ENCODE measurements around the gene ZFP1.

The ZFP1 gene

DNA sequence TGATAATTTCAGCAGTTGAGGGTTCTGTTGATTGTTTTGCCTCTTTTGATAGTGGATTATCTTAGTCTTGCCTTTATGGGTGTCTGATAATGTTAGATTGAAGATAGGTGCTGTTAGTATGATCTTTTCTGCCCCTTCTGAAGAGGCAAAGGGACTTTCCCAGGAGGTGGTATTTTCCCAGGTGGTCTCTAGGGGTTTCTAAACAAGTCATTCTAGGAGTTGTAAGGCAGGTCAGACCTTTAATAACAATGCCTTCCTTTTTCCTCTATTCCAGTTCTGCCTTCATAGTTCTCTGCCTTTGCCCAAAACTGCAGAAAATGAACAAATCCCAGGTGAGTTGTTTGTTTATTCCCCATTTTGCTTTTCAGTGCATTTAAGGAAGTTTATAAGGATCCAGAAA, 4.3 kb downstream of the ZFP1 start:
- DNase-seq (ENCODE audit: low read depth in 2 of 2), result no peak

DNA sequence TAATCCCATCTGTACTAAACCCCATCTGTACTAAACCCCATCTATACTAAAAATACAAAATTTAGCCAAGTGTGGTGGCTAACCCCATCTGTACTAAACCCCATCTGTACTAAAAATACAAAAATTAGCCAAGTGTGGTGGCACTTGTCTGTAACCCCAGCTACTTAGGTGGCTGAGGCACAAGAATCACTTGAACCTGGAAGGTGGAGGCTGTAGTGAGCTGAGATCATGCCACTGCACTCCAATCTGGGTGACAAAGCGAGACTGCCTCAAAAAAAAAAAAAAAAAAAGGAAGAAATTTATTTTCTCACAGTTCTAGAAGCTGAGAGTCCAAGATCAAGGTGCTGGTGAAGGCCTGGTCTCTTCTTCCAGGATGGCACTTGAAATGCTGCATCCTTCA, 12.1 kb downstream of the ZFP1 start:
- DNase-seq (ENCODE audit: low read depth in 2 of 2), result no peak

DNA sequence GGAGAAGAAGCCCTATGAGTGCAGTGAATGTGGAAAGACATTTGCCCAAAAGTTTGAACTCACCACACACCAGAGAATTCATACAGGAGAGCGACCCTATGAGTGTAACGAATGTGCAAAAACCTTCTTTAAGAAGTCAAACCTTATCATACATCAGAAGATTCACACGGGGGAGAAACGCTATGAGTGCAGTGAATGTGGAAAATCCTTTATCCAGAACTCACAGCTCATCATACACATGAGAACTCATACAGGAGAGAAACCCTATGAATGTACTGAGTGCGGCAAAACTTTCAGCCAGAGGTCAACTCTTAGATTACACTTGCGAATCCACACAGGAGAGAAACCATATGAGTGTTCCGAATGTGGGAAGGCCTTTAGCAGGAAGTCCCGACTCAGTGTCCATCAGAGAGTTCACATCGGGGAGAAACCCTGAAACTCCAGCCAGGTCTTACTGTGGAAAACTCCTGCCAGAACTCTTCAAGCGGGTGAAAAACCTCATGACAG, 21.6 kb downstream of the ZFP1 start:
- no peak for DNase-seq (ENCODE audit: low read depth in 2 of 2)

DNA sequence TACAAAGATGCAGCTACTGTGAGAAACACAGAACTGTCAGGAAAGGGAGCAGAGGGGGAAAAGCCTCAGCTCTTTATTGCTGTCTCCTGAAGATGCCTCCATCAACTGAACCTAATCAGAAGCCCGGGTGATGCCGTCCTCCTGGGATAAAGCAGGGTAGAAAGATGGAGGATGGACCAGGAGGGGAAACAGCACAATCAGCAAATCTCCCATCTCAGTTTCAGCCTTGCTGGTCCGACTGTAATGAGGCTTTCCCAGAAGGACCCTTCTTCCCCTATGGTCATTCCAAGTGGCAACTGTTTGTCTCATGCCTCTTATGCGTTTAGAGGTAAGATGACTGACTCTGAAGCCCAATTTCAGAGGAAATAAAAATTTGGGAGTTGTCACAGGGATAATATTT, 24.3 kb downstream of the ZFP1 start:
- no peak for DNase-seq (ENCODE audit: low read depth in 2 of 2)

DNA sequence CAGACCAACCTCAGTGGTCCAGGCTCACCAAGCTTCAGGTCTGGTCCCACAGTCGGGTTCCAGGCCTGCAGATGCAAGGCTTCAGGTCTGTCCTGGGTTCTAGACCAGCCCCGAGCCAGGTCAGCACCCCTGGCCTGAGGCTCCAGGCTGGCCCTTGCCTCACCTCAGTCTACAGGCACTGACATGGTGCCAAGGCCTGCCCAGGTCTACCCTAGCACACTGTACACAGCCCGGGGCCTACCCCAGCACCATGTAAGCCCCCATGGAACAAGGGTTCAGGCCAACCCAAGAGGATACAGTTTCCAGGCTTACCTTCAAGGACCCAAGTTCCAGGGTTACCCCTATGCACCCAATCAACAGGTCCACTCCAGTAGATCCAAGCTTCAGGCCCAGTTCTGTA, 26.8 kb downstream of the ZFP1 start:
- no peak for DNase-seq (ENCODE audit: low read depth in 2 of 2)

DNA sequence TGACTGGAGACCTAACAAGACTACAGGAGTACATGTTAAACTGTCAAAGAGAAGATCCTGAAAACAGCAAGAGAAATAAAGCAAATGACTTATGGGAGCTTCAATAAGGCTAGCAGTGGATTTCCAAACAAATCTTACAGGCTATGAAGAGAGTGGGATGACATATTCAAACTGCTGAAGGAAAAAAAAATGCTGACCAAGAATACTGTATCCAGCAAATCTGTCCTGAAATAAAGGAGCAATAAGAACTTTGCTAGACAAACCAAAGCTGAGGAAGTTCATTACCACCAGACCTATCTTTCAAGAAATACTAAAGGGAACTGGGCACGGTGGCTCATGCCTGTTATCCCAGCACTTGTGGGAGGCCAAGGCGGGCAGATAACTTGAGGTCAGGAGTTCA, 28.6 kb downstream of the ZFP1 start:
- DNase-seq (ENCODE audit: low read depth in 2 of 2), result no peak

DNA sequence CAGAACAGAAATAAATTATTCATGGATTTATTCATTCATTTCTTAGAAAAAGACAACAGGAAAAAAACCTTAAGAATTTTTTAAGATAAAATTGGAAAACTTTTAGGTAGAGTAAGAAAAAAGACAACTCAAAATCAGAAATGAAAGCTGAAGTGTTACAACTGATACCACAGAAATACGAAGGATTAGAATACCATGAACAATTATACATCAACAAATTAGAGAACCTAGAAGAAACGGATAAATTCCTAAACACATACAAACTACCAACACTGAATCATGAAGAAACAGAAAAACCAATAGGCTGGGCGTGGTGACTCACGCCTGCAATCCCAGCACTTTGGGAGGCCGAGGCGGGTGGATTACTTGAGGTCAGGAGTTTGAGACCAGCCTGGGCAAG, 30.9 kb downstream of the ZFP1 start:
- no peak for DNase-seq (ENCODE audit: low read depth in 2 of 2)

DNA sequence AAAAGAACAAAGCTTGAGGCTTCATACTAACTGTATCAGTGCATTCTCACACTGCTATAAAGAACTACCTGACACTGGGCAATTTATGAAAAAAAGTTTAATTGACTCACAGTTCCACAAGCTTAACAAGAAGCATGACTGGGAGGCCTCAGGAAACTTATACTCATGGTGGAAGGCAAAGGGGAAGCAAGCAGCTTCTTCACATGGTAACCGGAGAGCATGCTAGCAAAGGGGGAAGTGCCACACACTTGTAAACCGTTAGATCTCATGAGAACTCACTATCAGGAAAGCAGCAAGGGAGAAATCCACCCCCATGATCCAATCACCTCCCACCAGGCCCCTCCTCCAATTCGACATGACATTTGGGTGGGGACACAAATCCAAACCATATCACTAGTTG, 33.3 kb downstream of the ZFP1 start:
- DNase-seq (ENCODE audit: low read depth in 2 of 2), result no peak

DNA sequence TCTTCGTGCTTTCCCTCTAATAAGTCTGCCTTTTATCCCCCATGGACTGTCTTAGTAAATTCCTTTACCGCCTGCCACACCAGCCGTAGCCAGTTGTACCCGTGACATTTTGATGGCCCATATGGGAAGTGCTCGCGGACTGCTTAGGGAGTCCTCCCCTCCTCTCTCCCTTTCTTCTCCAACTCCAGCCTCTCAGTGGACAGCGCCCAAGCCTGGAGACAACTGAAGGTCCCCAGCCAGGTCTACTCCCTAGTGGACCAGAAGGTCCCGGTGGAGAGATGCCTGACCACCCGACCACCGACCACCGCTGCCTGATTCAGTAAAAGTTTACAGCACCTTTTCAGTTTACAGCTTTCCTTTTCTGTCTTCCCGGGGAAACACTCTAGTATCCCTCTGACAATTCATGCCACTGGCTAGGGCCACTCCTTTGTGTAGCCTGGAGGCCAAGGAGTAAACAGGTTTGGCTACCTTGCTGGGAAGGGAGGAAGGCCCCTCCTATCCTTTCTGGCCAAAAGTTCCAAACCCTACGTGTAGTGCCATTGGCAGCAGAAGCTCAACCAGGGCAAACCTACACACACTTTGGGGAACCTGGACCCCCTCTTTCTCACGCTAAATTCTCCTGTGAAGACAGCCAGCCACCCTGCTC, 40.6 kb downstream of the ZFP1 start:
- DNase-seq (ENCODE audit: low read depth in 2 of 2), result no peak

DNA sequence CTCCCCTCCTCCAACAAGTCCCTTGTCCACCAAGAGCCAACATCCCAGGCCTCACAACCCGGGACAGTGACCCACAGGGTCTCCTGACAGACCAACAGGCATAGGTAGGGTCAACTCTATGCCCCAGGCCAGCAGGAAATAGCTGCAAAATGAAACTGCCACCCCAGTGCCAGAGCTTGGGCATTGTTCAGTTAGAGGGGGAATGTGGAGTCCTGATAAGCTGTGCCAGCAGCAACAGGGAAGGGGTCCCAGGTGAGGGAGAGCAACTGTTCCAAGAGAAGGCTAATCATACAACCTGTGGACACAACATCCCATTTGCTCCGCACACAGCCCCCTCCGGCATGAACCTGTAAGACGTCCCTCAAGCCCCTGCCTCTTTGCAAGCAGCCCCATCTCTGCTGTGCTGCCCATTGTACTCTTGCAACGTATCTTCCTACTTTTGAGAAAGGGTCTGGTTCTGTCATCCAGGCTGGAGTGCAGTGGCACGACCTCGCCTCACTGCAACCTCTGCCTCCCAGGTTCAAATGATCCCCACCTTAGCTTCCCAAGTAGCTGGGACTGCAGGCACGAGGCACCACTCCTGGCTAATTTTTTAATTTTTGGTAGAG, 41.4 kb downstream of the ZFP1 start:
- DNase-seq (ENCODE audit: low read depth in 2 of 2), result no peak

DNA sequence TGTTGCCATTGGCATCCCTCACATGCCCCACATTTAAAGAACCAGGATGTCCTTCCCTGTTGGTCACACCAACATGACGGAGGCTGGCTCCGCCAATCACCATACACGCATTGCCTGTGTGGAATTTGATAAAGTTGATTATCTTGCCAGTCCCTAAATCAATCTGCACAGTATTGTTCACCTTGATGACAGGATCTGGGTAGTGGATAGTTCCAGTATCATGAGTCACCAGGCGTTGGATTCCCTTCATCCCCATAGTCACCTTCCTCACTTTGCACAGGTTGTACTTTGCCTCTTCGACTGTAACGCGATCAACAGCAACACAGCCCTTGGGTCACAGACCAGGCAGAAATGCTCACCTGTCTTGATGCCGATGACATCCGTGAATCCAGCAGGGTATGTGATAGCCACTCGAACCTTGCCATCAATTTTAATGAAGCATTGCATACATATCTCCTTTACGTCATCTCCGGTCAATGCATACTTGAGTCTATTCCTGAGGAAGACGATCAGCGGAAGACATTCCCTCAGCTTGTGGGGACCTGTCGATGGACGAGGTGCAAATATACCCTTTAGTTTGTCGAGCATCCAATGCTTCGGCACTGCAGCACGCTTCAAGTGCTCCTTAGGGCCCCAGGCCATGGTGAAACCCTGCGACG, 44.4 kb downstream of the ZFP1 start:
- no peak for DNase-seq (ENCODE audit: low read depth in 2 of 2)

DNA sequence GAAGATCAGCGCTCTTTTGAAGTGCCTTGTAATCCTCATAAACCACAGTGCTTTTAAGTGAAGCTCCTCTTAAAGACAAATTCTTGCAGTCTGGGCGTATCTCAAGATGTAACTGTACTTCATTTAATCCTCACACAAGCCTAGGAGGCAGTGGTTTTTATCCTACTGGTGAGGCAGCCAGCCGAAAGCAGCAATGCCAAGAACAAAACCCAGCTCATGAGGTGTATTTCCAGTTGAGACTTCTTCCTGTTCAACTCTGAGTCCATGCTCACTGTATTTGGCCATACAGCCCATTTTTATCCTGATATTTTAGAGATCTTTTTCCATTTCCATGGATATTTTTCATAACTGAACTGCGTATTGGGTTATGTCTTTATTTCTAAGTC, 44.9 kb downstream of the ZFP1 start:
- no peak for DNase-seq (ENCODE audit: low read depth in 2 of 2)

DNA sequence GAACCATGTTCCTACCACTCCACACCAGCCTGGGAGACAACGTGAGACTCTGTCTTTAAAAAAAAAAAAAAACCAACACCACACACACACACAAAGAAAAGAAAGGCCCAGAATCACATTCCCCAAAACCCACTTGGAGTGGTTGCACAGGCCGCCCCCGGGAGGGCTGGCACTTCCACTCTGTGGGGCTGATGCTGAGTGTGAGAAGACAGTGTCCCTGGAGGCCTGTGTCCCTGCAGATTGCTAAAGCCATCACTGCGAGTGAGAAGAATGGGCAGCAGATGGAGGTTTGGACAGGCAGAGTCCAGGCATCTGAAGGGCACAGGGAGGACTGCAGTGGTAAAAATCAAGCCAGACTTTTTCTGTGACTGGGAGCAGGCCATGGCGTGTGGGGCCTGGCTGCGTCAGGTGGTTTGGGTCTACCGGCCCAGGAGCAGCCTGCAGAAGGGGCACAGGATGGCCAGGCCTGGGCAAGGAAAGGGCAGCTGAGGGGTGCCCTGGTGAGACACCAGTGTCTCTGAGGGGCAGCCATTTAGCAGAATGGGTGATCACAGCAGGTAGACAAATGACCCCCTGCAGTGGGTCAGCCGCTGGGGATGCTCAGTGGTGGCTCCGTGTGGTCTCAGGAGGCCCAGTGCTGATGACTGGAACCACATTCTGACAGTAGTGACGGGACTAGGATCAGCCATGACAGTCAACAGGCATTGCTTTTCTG, 45.6 kb downstream of the ZFP1 start:
- DNase-seq (ENCODE audit: low read depth in 2 of 2), result no peak

DNA sequence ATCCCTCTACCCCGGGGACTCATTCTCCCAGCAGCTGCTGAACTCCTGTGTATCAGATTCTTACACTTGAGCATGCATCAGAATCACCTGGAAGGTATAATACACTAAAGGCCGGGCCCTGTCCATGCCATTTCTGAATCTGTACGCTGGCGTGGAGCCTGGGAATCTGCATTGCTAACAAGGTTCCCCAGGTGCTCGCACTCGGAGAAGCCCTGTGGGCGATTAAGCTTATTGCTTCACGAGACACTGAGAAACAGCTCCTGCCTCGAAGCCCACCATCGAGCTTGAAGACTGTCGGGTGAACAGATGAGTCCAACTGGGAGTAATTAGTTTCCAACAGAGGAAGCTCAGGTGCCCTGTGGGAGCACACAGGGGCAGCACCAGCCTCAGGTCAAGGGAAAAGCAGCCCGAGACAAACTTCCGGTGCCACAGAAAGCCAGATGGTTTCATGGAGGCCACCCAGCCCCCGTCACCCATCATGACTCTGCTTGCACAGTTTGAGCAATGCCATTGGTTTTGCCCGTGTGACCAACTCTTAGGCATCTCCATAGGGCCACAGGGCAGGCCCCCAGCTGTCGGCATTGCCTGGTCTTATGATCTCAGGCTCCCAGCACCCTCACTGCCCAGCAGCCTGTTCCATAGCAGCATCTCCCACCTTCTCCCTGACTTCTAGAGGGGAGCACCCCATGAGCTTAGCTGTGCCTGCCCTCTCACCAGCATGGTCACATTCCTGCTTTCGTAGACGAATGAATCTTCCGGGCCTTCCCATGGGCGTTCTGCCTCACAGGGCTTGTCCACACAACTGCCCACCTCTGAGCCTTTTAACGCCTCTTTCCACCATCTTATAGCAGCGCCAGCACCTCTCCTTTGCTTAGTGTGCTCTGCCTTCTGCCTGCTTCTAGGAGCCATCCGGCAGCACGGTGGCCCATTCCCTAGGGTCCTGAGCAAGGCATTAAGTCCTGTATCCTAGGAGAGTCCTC, 47.8 kb downstream of the ZFP1 start:
- no peak for DNase-seq (ENCODE audit: low read depth in 2 of 2)

DNA sequence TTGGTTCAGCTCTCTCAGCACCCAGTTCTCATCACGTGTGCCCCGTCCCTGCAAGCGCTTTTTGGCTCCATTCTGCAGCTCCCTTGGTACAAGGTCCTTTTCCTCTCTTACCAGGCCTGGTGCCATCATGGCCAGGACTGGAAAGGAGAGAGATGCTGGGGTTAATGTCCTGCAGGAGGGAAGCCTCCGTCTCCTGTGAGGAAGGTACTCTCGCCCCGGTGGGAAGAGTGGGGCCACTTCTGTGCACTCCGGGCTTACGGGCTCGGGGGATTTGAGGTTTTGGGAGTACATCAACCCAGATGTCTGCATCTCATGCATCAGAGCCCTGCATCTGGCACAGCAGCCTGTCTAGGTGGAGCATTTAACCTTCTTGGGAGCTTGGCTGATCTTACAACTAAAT, 48.5 kb downstream of the ZFP1 start:
- DNase-seq (ENCODE audit: low read depth in 2 of 2), result no peak

DNA sequence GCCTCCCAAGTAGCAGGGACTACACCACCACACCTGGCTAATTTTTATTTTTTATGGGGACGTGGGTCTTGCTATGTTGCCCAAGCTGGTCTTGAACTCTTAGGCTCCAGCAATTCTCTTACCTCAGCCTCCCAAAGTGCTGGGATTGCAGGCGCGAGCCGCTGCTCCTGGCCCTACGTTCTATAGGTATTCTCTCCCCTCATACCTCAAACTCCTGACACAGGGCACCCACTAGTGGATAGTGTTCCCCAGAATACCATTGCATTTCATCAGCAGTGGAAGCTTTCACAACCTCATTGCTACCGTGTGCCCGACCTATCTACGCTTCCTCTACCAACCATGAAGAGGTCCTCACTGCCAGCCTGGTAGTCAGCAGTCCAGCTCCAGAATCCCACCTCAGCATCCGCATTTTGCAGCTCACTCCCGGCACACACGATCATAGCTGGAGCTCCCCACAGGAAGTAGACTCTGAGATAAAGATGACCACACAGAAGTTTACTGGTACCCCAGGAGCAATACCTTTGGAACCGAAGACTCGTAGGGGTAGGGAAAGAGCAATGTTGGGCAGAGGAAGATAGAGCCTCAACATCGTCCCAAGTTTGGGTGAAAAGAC, 49.3 kb downstream of the ZFP1 start:
- DNase-seq (ENCODE audit: low read depth in 2 of 2), result no peak

DNA sequence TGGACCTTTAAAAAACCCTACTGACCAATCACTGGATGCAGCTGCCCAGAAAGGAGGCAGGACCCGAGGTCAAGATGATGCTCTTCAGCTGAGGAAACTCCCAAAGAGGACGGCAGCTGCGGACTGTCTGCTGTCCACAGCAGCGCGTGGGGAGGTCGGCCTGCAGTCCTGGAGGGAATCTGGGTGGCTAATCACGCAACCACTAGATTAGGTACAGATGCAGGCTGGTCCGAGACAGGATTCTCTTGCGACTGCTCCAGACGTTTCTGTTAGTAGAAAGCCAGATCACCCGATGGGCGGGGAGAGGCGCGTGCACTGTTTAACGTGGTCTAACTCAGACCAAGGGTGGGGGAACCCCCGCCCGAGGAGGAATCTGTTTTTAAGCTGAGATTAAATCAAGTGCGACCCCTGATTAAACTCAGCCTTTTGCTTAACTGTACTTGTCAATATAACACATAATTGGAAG, 49.8 kb downstream of the ZFP1 start:
- no peak for DNase-seq (ENCODE audit: low read depth in 2 of 2)

DNA sequence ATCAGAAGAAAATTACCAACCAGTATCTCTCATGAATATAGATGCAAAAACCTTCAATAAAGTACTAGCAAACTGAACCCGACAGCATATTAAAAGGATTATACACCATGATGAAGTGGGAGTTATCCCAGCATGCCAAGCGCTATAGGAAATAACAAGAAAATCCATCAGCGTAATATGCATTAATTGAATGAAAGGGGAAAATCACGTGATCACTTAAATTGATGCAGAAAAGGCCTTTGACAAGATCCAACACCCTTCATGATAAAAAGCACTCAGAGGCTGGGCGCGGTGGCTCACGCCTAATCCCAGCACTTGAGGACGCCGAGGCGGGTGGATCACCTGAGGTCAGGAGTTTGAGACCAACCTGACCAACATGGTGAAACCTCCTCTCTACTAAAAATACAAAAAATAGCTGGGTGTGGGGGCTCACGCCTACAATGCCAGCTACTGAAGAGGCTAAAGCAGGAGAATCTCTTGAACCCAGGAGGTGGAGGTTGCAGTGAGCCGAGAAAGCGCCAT, 53.8 kb downstream of the ZFP1 start:
- no peak for DNase-seq (ENCODE audit: low read depth in 2 of 2)

DNA sequence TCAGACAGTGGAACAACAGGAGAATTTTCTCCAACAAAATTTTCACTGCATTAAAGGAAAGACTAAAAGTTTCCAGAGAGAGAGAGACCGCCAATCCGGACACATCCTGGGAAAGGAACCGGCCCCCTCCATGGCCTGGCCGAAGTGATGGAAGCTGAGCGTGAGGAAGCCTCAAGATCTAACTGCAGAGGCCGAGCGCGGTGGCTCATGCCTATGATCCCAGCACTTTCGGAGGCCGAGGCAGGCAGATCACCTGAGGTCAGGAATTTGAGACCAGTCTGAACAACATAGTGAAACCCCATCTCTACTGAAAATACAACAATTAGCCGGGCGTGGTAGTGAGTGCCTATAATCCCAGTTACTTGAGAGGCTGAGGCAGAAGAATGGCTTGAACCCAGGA, 54.8 kb downstream of the ZFP1 start:
- DNase-seq (ENCODE audit: low read depth in 2 of 2), result no peak

DNA sequence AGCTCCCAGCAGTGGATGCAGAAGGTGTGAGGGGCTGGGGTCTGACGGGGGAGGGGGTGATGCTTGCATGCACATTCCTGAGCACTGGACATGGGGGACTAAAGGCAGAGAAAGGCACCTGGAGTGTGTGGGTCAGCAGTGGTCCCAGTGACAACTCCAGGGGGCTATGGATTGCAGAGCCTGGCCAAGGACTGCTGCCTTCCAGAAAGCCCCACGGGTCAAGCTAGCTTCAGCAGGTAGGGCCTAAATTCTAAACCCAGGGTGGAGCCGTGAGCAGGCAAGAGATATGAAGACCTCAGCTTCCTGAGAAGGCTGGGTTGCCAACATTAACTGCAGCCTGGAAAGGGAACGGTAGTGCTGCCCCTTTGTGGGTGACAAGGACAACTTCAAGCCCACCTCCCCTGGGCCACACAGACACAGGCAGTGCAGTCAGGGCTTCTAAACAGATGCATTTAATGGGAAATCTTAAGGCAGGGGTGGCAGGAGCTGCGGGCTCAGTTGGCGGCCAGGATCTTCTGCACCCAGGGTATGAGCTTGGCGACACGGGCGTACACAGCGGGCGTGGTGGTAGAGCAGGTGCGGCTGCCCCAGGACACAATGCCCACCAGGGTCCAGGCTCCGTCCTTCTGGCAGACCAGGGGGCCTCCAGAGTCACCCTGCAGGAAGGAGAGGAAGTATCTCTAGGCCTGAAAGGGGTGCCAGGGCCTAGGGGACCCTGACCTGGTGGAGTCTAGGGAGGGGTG, 55.5 kb downstream of the ZFP1 start:
- no peak for DNase-seq (ENCODE audit: low read depth in 2 of 2)

Measured in stimulated activated CD8-positive, alpha-beta memory T cell treated with anti-CD3 and anti-CD28 coated beads, Interleukin-7, amount 100 ng/mL, for 1 hour (primary cell).